GM23338 (cell line): ENCODE measurements around the gene OCA2. TPM values are rescaled to one million over a fixed set of nuclear protein-coding genes. Genes with fewer than 3 reads are reported as not detected.

Experiments used
- ATAC-seq: fragments of 200-7000 bp; cut with Tn5 transposase; 3 replicates; pipeline ENCODE4 v1.9.1; 2020
- DNase-seq: peaks from one replicate; pipeline ENCODE4 v3.0.0-alpha.2; 2015; ENCODE audit warnings: low spot score
- H2AFZ ChIP-seq: fragments of 200-600 bp; sonication (generic); 2 replicates; pipeline ENCODE4 v1.8.0; 2016; ENCODE audit warnings: antibody characterized with exemption, mild to moderate bottlenecking, moderate library complexity
- H3F3A ChIP-seq: fragments of 200-600 bp; sonication (generic); replicated peaks from 2 replicates; pipeline ENCODE4 v1.8.0; 2017; ENCODE audit warnings: antibody characterized with exemption, mixed run types, low read depth
- H3K27ac ChIP-seq: fragments of 200-600 bp; sonication (generic); 2 replicates; pipeline ENCODE4 v1.6.1; 2016; ENCODE audit warnings: low read depth
- H3K27me3 ChIP-seq: fragments of 200-600 bp; sonication (generic); 2 replicates; pipeline ENCODE4 v1.8.0; 2016; ENCODE audit warnings: mild to moderate bottlenecking, mixed run types, moderate library complexity; ENCODE audit not compliant: insufficient read depth
- H3K36me3 ChIP-seq: fragments of 200-600 bp; sonication (generic); 2 replicates; pipeline ENCODE4 v1.8.0; 2016; ENCODE audit warnings: mild to moderate bottlenecking; ENCODE audit not compliant: insufficient read depth
- H3K4me1 ChIP-seq: fragments of 200-600 bp; sonication (generic); 2 replicates; pipeline ENCODE4 v1.8.0; 2016; ENCODE audit warnings: mild to moderate bottlenecking, moderate library complexity; ENCODE audit not compliant: insufficient read depth
- H3K4me2 ChIP-seq: fragments of 200-600 bp; sonication (generic); 2 replicates; pipeline ENCODE4 v1.7.1; 2017; ENCODE audit warnings: mixed run types
- H3K4me3 ChIP-seq: fragments of 200-600 bp; sonication (generic); 2 replicates; pipeline ENCODE4 v1.6.1; 2016; ENCODE audit warnings: mixed run types
- H3K79me2 ChIP-seq: fragments of 200-600 bp; sonication (generic); replicated peaks from 2 replicates; pipeline ENCODE4 v1.8.0; 2017; ENCODE audit warnings: mild to moderate bottlenecking; ENCODE audit not compliant: insufficient read depth
- H3K9me2 ChIP-seq: fragments of 200-600 bp; sonication (generic); 2 replicates; pipeline ENCODE4 v1.8.0; 2017; ENCODE audit not compliant: insufficient read depth
- H4K20me1 ChIP-seq: fragments of 200-600 bp; sonication (generic); replicated peaks from 2 replicates; pipeline ENCODE4 v1.8.0; 2017; ENCODE audit warnings: mild to moderate bottlenecking; ENCODE audit not compliant: insufficient read depth
- H3K27ac Mint-ChIP-seq: 2 replicates; pipeline ENCODE4 v1.8.0; 2020; ENCODE audit warnings: inconsistent platforms, mild to moderate bottlenecking, moderate library complexity, mixed read lengths
- H3K27me3 Mint-ChIP-seq: 3 replicates; pipeline ENCODE4 v1.8.0; 2022; ENCODE audit warnings: low read depth, mild to moderate bottlenecking, moderate library complexity, mixed read lengths, inconsistent platforms; ENCODE audit not compliant: insufficient read depth, poor library complexity
- H3K36me3 Mint-ChIP-seq: 3 replicates; pipeline ENCODE4 v1.8.0; 2021; ENCODE audit warnings: low read depth, mild to moderate bottlenecking, inconsistent platforms, moderate library complexity, mixed read lengths
- H3K4me1 Mint-ChIP-seq: 3 replicates; pipeline ENCODE4 v1.8.0; 2020; ENCODE audit warnings: mild to moderate bottlenecking, inconsistent platforms, mixed read lengths
- H3K4me3 Mint-ChIP-seq: 3 replicates; pipeline ENCODE4 v1.8.0; 2021; ENCODE audit warnings: moderate library complexity, mild to moderate bottlenecking, inconsistent platforms, mixed read lengths
- H3K9me3 Mint-ChIP-seq: 3 replicates; pipeline ENCODE4 v1.8.0; 2020; ENCODE audit warnings: moderate library complexity, mild to moderate bottlenecking, inconsistent platforms, mixed read lengths
- CREB1 ChIP-seq: fragments of 250-450 bp; sonication (Bioruptor Pico); IDR thresholded peaks from 2 replicates; pipeline ENCODE4 v1.5.0; 2020; ENCODE audit warnings: low read depth, mild to moderate bottlenecking, moderate library complexity
- ETS1 ChIP-seq: IDR thresholded peaks from 2 replicates; pipeline ENCODE4 v1.6.1; 2016; ENCODE audit warnings: antibody characterized with exemption
- EZH2phosphoT487 ChIP-seq: fragments of 200-600 bp; sonication (generic); IDR thresholded peaks from one replicate; pipeline ENCODE4 v1.8.1; 2018; ENCODE audit warnings: antibody characterized with exemption; ENCODE audit not compliant: unreplicated experiment
- JUNB ChIP-seq: IDR thresholded peaks from one replicate; pipeline ENCODE4 v1.6.1; 2016; ENCODE audit warnings: antibody characterized with exemption; ENCODE audit not compliant: unreplicated experiment
- NANOG ChIP-seq: IDR thresholded peaks from 2 replicates; pipeline ENCODE4 v1.6.1; 2016; ENCODE audit warnings: antibody characterized with exemption, borderline replicate concordance
- POLR2AphosphoS5 ChIP-seq: IDR thresholded peaks from 2 replicates; pipeline ENCODE4 v1.6.1; 2016; ENCODE audit warnings: antibody characterized with exemption, low read depth
- REST ChIP-seq: IDR thresholded peaks from one replicate; pipeline ENCODE4 v1.6.1; 2018; ENCODE audit warnings: antibody characterized with exemption; ENCODE audit not compliant: unreplicated experiment
- STAT1 ChIP-seq: IDR thresholded peaks from one replicate; pipeline ENCODE4 v1.6.1; 2016; ENCODE audit warnings: antibody characterized with exemption; ENCODE audit not compliant: unreplicated experiment
- ZNF114 ChIP-seq: fragments of 250-450 bp; sonication (Bioruptor Pico); IDR thresholded peaks from 2 replicates; pipeline ENCODE4 v1.5.0; 2020; ENCODE audit warnings: mild to moderate bottlenecking, moderate library complexity
- ZNF462 ChIP-seq: fragments of 250-450 bp; sonication (Bioruptor Pico); IDR thresholded peaks from 2 replicates; pipeline ENCODE4 v1.5.0; 2020; ENCODE audit warnings: mild to moderate bottlenecking, moderate library complexity
- polyA plus RNA-seq: library from polyadenylated mRNA; unstranded; fragments of >200 nt; fragmentation: Nextera tagmentation; extraction: Ambion mirVana; gene quantifications from 2 replicates; pipeline ENCODE4 v1.2.1, GENCODE V29; 2016
- total RNA-seq: library from RNA; depleted of rRNA; stranded (reverse); fragments of >200 nt; shearing (Covaris generic); gene quantifications from 2 replicates; pipeline ENCODE4 v1.2.3, GENCODE V29; 2014

Gene OCA2
- total and polyA plus RNA-seq, 2 experiments from 2014 or later = 0.40 to 0.69 TPM

GRCh38 chr15:27977696-27978095 lies 121.4 kb downstream of the OCA2 start:
- H3K27ac ChIP-seq = no peak overlapping the region
- Mint-ChIP-seq H3K27me3 (no peaks in the 10 kb centered on the region), H3K27ac (no peak overlapping the region), H3K36me3 (no peaks in the 10 kb centered on the region), H3K4me1 (no peaks in the 10 kb centered on the region), H3K9me3 (no peaks in the 10 kb centered on the region; the same call in 1 of the 3 replicates), H3K4me3 (no peak overlapping the region)
- no peak overlapping the region for H3K4me2 ChIP-seq
- no peaks in the 10 kb centered on the region for H3K4me1 ChIP-seq
- no peak overlapping the region for H3K4me3 ChIP-seq
- no peaks in the 10 kb centered on the region for H3K36me3 ChIP-seq
- no peaks in the 10 kb centered on the region for H3F3A ChIP-seq
- H2AFZ ChIP-seq = no peak overlapping the region
- no peaks in the 10 kb centered on the region for H4K20me1 ChIP-seq
- no peak for DNase-seq
- H3K27me3 ChIP-seq = no peaks in the 10 kb centered on the region
- H3K9me2 ChIP-seq = no peaks in the 10 kb centered on the region
- ATAC-seq = no peak
- H3K79me2 ChIP-seq = no peaks in the 10 kb centered on the region
- TF ChIP-seq JUNB (no peak), ETS1 (no peak), NANOG (no peak), STAT1 (no peak)

GRCh38 chr15:27973886-27974285 lies 125.2 kb downstream of the OCA2 start:
- H4K20me1 ChIP-seq = no peaks in the 10 kb centered on the region
- no peaks in the 10 kb centered on the region for H3F3A ChIP-seq
- Mint-ChIP-seq H3K4me3 (no peak overlapping the region), H3K36me3 (no peaks in the 10 kb centered on the region), H3K9me3 (no peaks in the 10 kb centered on the region; the same call in none of the 3 replicates), H3K27ac (no peak overlapping the region), H3K27me3 (no peaks in the 10 kb centered on the region), H3K4me1 (no peaks in the 10 kb centered on the region)
- no peak overlapping the region for H3K4me3 ChIP-seq
- no peak for ATAC-seq
- no peaks in the 10 kb centered on the region for H3K4me1 ChIP-seq
- no peak overlapping the region for H2AFZ ChIP-seq
- no peaks in the 10 kb centered on the region for H3K9me2 ChIP-seq
- H3K36me3 ChIP-seq = no peaks in the 10 kb centered on the region
- H3K27me3 ChIP-seq = no peaks in the 10 kb centered on the region
- no peak overlapping the region for H3K27ac ChIP-seq
- H3K79me2 ChIP-seq = no peaks in the 10 kb centered on the region
- no peak overlapping the region for H3K4me2 ChIP-seq
- no peak for DNase-seq
- TF ChIP-seq POLR2AphosphoS5 = no peak
- TF ChIP-seq CREB1 (CRISPR knock-in tag) = no peak
- TF ChIP-seq EZH2phosphoT487 = no peak
- no peak for TF ChIP-seq REST
- TF ChIP-seq ZNF114 (CRISPR knock-in tag) = no peak
- no peak for TF ChIP-seq STAT1
- TF ChIP-seq ETS1 = no peak
- no peak for TF ChIP-seq ZNF462 (CRISPR knock-in tag)
- TF ChIP-seq NANOG = no peak
